SKM-1 treated with dmso at 0.1 percent for 144 hours (cell line): ENCODE data around the gene TNKS1BP1.
"Not testable (repeated sequence)": the region's sequence is repeated elsewhere in the genome, so short reads cannot be mapped to it uniquely, and the experiment has no call there.

ENCODE experiments used
- DNase-seq: peaks from one replicate; lab custom pipeline; 2025; ENCODE audit not compliant: unreplicated experiment; lab: John Stamatoyannopoulos, UW

TNKS1BP1 gene

DNA sequence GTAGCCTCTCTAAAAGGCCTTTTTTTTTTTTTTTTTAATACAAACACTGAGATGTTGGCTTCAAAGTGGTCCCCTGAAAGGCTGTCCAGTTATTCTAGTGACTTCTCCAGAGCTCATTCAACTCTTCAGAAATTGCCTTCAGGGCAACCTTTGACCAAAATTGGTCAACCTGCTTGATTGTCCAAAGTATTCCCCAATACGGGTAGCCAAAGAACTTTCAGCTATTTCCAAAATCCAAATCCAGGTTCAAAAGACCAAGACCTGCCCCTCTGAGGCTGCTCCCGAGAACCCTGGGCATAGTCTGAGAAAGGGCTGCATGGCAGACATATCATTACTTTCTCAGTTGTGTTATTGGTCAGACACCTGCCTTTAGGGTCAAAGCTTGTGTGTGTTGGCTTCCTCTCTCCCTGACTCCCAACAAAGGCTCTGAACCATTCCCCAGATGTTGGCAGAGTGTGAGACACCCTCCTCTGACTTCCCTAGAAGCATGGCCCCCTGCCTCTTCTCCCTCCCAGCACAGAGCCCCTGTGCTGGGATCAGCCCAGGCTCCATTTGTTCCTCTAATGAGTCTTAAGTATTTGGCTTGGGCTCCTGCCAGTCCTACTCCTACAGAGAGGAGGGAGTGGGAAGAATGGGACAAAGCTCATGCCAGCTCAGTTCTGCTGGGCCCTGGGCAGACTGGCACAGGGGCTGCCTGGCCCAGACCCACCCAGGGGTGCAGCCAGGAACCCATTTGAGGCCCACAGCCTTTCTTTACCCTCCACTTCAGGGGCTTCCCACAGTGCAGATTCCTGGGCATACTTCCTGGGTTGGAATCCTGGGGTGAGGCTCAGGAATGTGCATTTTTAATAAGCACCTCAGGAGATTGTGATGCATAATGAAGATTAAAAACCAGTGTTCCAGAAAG, 30.3 kb downstream of the TNKS1BP1 start:
- DNase-seq: no peak

DNA sequence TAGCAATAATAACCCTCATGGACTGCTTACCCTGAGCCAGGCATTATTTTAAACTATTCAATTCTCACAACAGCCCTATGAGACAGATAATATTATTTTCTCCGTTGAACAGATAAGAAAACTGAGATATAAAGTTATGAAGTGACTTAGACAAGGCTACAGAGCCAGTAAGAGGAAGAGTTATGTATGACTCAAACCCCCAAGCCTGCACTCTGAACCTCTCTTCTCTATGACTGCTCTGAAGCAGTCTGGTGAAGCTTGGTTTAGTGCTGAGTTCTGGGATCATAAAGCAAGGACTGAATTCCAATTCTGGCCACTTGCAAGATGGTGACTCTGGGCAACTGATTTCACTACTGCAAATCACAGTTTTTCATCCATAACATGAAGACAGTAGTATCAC, 34.5 kb downstream of the TNKS1BP1 start:
- no peak for DNase-seq

- no peak for DNase-seq
Observed at GRCh38 chr11:57288771-57289579, 35.8 kb downstream of the TNKS1BP1 start.

DNA sequence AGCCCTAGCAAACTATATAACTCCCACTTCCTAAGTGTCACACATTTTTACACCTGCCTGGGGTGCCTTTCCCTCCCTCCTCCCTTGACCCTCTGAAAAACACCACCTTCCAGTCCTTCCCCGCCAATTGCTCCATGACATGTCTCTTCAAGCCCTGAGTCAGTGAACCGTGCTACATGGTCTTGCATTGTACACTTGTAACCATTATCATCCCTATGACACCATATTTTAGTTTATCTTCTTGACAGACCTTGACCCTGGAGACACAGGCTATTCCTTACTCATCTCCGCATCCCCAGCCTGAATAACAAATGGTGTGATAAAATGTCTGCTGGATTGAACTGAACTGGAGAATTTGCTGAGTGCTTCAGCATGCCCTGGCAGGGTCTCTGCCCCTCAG, 36.9 kb downstream of the TNKS1BP1 start:
- no peak for DNase-seq

DNA sequence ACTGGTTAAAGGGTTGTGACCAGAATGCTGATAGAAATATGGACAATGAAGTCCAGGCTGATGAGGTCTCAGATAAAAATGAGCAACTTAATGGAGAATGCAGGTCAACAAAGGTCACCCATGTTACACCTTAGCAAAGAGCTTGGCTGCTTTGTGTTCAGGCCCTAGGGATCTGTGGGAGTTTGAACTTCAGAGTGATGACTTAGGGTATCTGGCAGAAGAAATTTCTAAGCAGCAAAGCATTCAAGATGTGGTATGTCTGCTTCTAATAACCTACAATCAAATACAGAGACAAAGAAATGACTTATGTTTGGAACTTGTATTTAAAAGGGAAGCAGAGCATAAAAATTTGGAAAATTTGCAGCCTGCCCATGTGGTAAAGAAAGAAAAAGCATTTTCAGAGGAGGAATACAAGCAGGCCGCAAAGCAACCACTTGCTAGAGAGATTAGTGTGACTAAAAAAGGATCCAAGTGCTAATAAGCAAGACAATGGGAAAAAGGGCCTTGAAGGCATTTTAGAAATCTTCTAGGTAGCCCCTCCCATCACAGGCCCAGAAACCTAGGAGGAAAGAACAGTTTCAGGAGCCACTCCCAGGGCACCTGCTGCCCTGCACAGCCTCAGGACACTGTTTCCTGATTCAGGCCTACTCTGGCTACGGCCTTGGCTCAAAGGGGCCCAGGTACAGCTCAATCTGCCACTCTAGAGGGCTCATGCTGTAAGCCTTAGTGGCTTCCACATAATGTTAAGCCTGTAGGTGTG, 41.3 kb downstream of the TNKS1BP1 start:
- no peak for DNase-seq

GRCh38 chr11:57281546-57281945, 43.2 kb downstream of the TNKS1BP1 start:
- DNase-seq: not testable (repeated sequence)

GRCh38 chr11:57279116-57279515, 45.6 kb downstream of the TNKS1BP1 start:
- no peak for DNase-seq

- no peak for DNase-seq
Observed at GRCh38 chr11:57278721-57279095, 46.0 kb downstream of the TNKS1BP1 start.

DNA sequence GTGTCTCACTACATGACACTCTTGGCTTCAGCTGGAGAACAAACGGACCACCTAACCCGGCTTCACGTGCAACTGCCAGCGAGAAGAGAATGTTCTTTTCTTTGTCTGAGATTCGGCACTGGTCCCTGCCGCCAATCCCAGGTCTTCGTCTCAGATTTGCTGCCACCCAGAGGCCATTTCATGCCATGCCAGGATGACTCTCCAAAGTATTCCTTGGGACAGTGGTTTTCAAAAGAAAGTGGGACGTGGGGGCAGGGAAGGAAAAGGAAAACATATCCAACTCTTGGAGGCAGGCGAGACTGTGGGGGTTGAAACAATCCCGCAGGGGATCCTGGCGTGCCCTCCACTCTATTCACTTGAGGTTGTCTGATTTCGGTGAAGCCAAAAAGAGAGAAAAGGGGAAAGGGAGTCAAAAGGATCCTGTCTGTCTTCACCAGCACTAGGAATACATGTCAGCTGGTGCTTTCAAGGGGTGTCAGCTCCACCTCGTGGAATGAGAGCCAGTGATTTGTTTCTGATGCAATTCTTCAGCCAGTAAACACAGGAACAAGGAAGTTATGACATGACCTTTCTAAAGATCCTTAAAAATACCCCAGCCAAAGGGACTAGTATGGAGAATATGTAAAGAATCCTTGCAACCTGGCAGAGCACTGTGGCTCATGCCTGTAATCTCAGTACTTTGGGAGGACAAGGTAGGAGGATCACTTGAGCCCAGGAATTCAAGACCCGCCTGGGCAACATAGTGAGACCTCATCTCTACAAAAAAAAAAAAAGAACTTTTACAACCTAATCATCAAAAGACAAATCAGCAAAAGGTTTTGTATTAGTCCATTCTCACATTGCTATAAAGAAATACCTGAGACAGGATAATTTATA, 46.7 kb downstream of the TNKS1BP1 start:
- peak; percentile 44 for DNase-seq

DNA sequence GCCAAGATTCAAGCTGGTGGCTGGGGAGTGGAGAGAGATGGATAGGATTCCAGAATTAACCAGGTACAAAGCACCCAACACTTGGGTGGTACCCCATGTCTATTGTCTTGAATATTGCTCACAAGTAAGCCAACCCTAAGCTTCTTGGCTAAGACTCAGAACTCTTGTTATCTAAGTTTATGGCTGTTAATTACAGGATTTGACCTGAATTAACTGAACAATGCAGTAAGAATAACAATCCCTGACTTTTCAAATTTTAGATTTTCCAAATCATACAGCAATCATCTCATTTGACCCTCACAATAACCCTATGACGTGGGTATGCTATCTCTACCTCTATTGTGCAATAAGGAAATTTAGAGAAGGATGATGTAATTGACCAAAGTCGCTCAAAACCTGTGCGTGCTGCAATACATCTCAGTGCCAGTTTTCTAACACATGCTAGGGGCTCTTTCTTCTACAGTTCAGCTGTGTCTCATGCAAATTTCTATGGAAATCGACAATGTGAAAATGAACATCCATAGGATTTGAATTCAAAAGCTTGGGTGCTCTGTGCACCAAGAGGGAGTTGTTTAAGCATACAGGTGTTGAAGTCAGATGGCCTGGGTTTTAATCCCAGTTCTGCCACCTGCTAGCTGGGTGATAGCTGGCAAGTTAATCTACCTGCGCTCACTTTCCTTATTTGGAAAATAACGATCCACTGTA, 47.6 kb downstream of the TNKS1BP1 start:
- DNase-seq: peak; percentile 69

DNA sequence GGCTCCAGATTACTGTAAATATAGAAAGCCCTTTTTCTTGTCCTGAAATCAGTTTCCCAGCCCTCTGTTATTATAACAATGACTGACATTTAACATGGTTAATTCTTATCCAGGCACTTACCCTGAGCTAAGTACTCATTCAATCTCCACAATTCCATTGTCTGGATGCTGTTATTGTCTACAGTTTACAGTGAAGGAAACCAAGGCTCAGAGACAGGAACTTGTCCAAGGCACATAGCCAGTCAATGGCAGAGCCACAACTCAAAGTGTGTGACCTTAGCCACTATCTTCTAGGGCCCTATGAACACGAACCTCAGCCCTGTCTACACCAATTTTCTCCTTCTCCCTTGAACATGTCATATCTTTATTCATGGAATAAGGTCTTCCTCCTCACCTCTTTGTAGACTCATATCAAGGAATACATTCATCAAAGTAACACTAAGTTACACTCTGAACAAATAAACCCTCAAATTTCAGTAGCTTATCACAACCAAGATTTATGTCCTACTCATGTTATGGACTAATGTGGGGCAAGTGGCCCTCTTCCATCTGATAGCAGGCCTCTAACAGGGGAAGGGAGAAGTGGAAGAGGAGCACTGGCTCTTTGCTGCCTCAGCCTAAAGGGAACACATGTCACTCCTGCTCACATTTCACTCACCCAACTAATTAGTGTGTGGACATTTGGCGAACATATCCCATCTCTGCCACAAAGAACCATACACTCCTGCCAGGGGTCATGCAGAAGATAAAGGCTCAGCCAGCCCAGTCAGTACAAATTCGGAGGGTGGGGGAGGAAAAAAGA, 48.4 kb downstream of the TNKS1BP1 start:
- no peak for DNase-seq

- DNase-seq: no peak
Observed at GRCh38 chr11:57275582-57275981, 49.2 kb downstream of the TNKS1BP1 start.

DNA sequence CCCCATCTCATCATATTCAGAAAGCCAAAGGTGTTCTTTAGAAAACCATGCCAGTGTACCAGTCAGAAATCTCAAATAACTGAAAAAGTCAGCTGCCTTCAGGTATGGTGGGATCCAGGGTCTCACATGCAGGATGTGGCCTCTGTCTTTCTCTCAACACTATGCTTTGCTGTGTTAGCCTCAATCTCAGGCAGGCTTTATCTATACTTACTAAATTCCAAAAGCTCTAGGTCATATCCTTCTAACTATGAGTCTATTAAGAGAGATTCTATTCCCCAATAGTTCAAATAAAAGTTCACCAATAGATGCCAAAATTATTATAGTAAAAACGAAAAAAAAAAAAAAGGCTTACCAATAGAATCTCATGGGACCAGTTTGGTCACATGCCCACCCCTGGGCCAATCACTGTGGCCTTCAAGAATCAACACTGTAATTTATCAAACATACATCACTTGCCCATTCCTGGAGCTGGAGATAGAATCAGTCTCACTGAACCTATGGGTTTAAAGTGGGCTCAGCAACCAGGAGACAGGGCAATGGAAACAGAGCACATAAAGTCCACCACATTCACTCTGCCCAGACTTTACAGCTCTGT, 49.8 kb downstream of the TNKS1BP1 start:
- no peak for DNase-seq

GRCh38 chr11:57273448-57274058, 51.2 kb downstream of the TNKS1BP1 start:
- DNase-seq: no peak

GRCh38 chr11:57269571-57270021, 55.2 kb downstream of the TNKS1BP1 start:
- DNase-seq: no peak

GRCh38 chr11:57266157-57266556, 58.6 kb downstream of the TNKS1BP1 start:
- no peak for DNase-seq

DNA sequence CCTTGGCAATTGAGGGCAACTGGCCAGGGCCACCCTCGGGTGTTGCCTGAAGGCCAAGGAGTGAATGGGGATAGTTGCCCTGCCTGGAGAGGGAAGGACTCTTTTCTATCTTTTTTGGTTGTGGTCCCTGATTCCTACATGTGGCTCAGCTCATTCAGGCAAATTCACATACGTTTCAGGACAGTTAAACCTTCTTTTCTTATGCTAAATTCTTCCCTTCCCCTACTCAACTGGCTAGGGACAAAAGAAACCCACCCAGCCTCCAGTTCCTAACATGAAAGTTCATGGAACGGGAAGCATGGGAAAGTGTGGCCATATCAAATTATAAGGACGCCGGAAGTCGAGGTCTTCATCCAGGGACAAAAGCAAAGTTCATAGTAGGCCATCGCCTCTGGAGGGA, 61.4 kb downstream of the TNKS1BP1 start:
- no peak for DNase-seq

DNA sequence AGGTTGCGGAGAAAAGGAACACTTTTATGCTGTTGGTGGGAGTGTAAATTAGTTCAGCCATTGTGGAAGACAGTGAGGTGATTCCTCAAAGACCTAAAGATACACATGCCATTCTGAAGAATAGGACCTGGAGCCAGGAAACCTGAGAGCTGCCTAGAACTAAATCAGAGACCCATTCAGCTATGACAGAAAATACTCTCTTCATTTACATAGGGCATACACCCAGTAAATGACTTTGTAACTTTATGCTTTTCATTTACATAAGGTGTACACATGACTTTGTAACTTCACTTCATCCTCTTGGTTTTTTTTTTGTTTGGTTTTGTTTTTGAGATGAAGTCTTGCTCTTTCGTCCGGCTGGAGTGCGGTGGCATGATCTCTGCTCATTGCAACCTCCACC, 62.6 kb downstream of the TNKS1BP1 start:
- DNase-seq: no peak
